Activated T-helper 2 cell treated with anti-CD3 and anti-CD28 coated beads, Interferon-gamma antibody, Interleukin-2, Interleukin-4, amounts not matched to agents 10 μg/mL and 5 μg/mL and 100 μg/mL, durations not matched to agents 14 hours and 24 hours and 36 hours (primary cell): ENCODE measurements around the gene U2AF2. TPM values are rescaled to one million over a fixed set of nuclear protein-coding genes. Genes with fewer than 3 reads are reported as not detected.

Experiments used
- DNase-seq: peaks from one replicate; pipeline ENCODE4 v3.0.0; 2021; ENCODE audit warnings: low spot score
- H3K27ac Mint-ChIP-seq: one replicate; pipeline ENCODE4 v1.8.0; 2021; ENCODE audit warnings: mixed read lengths
- H3K27me3 Mint-ChIP-seq: one replicate; pipeline ENCODE4 v1.8.0; 2021; ENCODE audit warnings: low read depth, mixed read lengths
- H3K36me3 Mint-ChIP-seq: one replicate; pipeline ENCODE4 v1.8.0; 2021; ENCODE audit warnings: low read depth, mixed read lengths
- H3K4me1 Mint-ChIP-seq: one replicate; pipeline ENCODE4 v1.8.0; 2021; ENCODE audit warnings: low read depth, mixed read lengths
- H3K4me3 Mint-ChIP-seq: one replicate; pipeline ENCODE4 v1.8.0; 2021; ENCODE audit warnings: low read depth, mild to moderate bottlenecking, moderate library complexity, mixed read lengths
- H3K9me3 Mint-ChIP-seq: one replicate; pipeline ENCODE4 v1.8.0; 2021; ENCODE audit warnings: mixed read lengths
- intact Hi-C: fragments of 100-400 bp; cut with micrococcal nuclease; formaldehyde crosslinking; loops from one replicate; pipeline ENCODE4 v1.15.1; 2023
- total RNA-seq: library from RNA; stranded (reverse); gene quantifications from 2 replicates; pipeline ENCODE4 v1.2.3, GENCODE V29; 2022

The U2AF2 gene
- total RNA-seq, 1 donor from 2014 or later = 351 TPM

GRCh38 chr19:55695511-55696290 is 40.9 kb downstream of the U2AF2 start:
- Mint-ChIP-seq H3K27ac (no peak overlapping the region), H3K9me3 (no peaks in the 10 kb centered on the region), H3K4me3 (no peak overlapping the region), H3K27me3 (no peaks in the 10 kb centered on the region), H3K4me1 (no peaks in the 10 kb centered on the region), H3K36me3 (peaks cover 39% of the 10 kb centered on the region)
- intact Hi-C loops = no loop called here
- DNase-seq = no peak

GRCh38 chr19:55696301-55697068 is 41.6 kb downstream of the U2AF2 start:
- no peak for DNase-seq
- no peaks in the 10 kb centered on the region for H3K27me3 Mint-ChIP-seq
- no peak overlapping the region for H3K27ac Mint-ChIP-seq
- H3K4me1 Mint-ChIP-seq = no peaks in the 10 kb centered on the region
- H3K36me3 Mint-ChIP-seq = peaks cover 36% of the 10 kb centered on the region
- H3K9me3 Mint-ChIP-seq = no peaks in the 10 kb centered on the region
- intact Hi-C loops = no loop called here
- H3K4me3 Mint-ChIP-seq = no peak overlapping the region

GRCh38 chr19:55697069-55697440 is 42.2 kb downstream of the U2AF2 start:
- DNase-seq = no peak
- H3K36me3 Mint-ChIP-seq = peaks cover 36% of the 10 kb centered on the region
- intact Hi-C loops = no loop called here
- no peaks in the 10 kb centered on the region for H3K4me1 Mint-ChIP-seq
- no peaks in the 10 kb centered on the region for H3K27me3 Mint-ChIP-seq
- no peak overlapping the region for H3K27ac Mint-ChIP-seq
- H3K9me3 Mint-ChIP-seq = no peaks in the 10 kb centered on the region
- no peak overlapping the region for H3K4me3 Mint-ChIP-seq

- no peak overlapping the region for H3K4me3 Mint-ChIP-seq
- DNase-seq = no peak
- no peaks in the 10 kb centered on the region for H3K27me3 Mint-ChIP-seq
- peaks cover 40% of the 10 kb centered on the region for H3K36me3 Mint-ChIP-seq
- no peak overlapping the region for H3K27ac Mint-ChIP-seq
- H3K4me1 Mint-ChIP-seq = no peaks in the 10 kb centered on the region
- intact Hi-C loops = no loop called here
- no peaks in the 10 kb centered on the region for H3K9me3 Mint-ChIP-seq
These were observed 42.9 kb downstream of the U2AF2 start for GRCh38 chr19:55697698-55698097.

- DNase-seq = no peak
- H3K4me1 Mint-ChIP-seq = no peaks in the 10 kb centered on the region
- intact Hi-C loops = no loop called here
- no peaks in the 10 kb centered on the region for H3K27me3 Mint-ChIP-seq
- H3K4me3 Mint-ChIP-seq = no peak overlapping the region
- no peak overlapping the region for H3K27ac Mint-ChIP-seq
- no peaks in the 10 kb centered on the region for H3K9me3 Mint-ChIP-seq
- peaks cover 38% of the 10 kb centered on the region for H3K36me3 Mint-ChIP-seq
These were observed 43.4 kb downstream of the U2AF2 start for GRCh38 chr19:55698256-55698655.

GRCh38 chr19:55699221-55699620 is 44.4 kb downstream of the U2AF2 start:
- Mint-ChIP-seq H3K4me1 (peaks cover 2% of the 10 kb centered on the region), H3K27me3 (no peaks in the 10 kb centered on the region), H3K36me3 (peaks cover 34% of the 10 kb centered on the region), H3K9me3 (no peaks in the 10 kb centered on the region), H3K4me3 (no peak overlapping the region), H3K27ac (no peak overlapping the region)
- no peak for DNase-seq
- intact Hi-C loops = no loop called here

- Mint-ChIP-seq H3K4me3 (no peak overlapping the region), H3K27me3 (no peaks in the 10 kb centered on the region), H3K4me1 (peaks cover 2% of the 10 kb centered on the region), H3K9me3 (no peaks in the 10 kb centered on the region), H3K36me3 (peaks cover 35% of the 10 kb centered on the region), H3K27ac (no peak overlapping the region)
- intact Hi-C loops = no loop called here
- no peak for DNase-seq
These were observed 46.0 kb downstream of the U2AF2 start for GRCh38 chr19:55700813-55701212.

- H3K4me3 Mint-ChIP-seq = no peak overlapping the region
- intact Hi-C loops = no loop called here
These were observed 47.3 kb downstream of the U2AF2 start for GRCh38 chr19:55702131-55702627.

GRCh38 chr19:55703790-55704215 is 49.0 kb downstream of the U2AF2 start:
- intact Hi-C loops = no loop called here
- DNase-seq = peak; percentile 24
- Mint-ChIP-seq H3K9me3 (no peaks in the 10 kb centered on the region), H3K27ac (no peak overlapping the region), H3K27me3 (no peaks in the 10 kb centered on the region), H3K4me1 (peaks cover 2% of the 10 kb centered on the region), H3K36me3 (peaks cover 24% of the 10 kb centered on the region), H3K4me3 (no peak overlapping the region)

More at GRCh38 chr19:55702131-55702627, 47.3 kb downstream of the U2AF2 start:
- no peaks in the 10 kb centered on the region for H3K27me3 Mint-ChIP-seq
- H3K27ac Mint-ChIP-seq = no peak overlapping the region
- H3K4me1 Mint-ChIP-seq = peaks cover 2% of the 10 kb centered on the region
- H3K9me3 Mint-ChIP-seq = no peaks in the 10 kb centered on the region
- H3K36me3 Mint-ChIP-seq = peaks cover 30% of the 10 kb centered on the region
- DNase-seq = no peak

- H3K27me3 Mint-ChIP-seq = no peaks in the 10 kb centered on the region
- no peak overlapping the region for H3K27ac Mint-ChIP-seq
- H3K36me3 Mint-ChIP-seq = peaks cover 19% of the 10 kb centered on the region
- DNase-seq = no peak
- H3K9me3 Mint-ChIP-seq = no peaks in the 10 kb centered on the region
- H3K4me1 Mint-ChIP-seq = peaks cover 2% of the 10 kb centered on the region
- intact Hi-C loops = no loop called here
- H3K4me3 Mint-ChIP-seq = no peak overlapping the region
These were observed 49.8 kb downstream of the U2AF2 start for GRCh38 chr19:55704494-55705245.

GRCh38 chr19:55705972-55706371 is 51.1 kb downstream of the U2AF2 start:
- intact Hi-C loops = no loop called here
- Mint-ChIP-seq H3K36me3 (peaks cover 15% of the 10 kb centered on the region), H3K4me1 (peaks cover 2% of the 10 kb centered on the region), H3K9me3 (no peaks in the 10 kb centered on the region), H3K27me3 (no peaks in the 10 kb centered on the region), H3K4me3 (no peak overlapping the region), H3K27ac (no peak overlapping the region)
- no peak for DNase-seq

GRCh38 chr19:55711719-55712118 is 56.9 kb downstream of the U2AF2 start:
- Mint-ChIP-seq H3K4me1 (no peaks in the 10 kb centered on the region), H3K36me3 (no peaks in the 10 kb centered on the region), H3K9me3 (peaks cover 11% of the 10 kb centered on the region), H3K4me3 (no peak overlapping the region), H3K27me3 (no peaks in the 10 kb centered on the region), H3K27ac (no peak overlapping the region)
- intact Hi-C loops = no loop called here
- no peak for DNase-seq
